Measurements from ENCODE around the gene AAK1.

Gene AAK1

DNA sequence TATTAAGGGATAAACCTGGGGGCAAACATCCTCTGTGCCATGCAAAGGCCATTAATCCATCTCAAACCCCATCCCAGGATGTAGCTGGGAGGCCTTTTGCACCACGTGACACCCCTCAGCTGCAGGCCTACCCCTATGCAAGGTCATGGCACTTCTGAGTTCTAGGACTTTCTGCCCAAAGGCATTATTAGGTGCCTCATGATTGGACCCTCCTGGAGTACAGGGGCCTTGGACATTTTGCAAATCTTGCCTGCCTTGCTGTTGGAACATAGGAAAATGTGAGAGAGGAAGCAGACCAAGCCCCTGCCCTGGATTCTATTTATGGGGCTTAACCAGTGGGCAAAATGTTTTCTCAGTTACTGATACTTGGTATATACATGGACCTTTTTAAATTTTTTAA lies 162.1 kb downstream of the AAK1 start:
- no peak for DNase-seq (ENCODE audit: low read depth)
- TF ChIP-seq, protein P1, sequence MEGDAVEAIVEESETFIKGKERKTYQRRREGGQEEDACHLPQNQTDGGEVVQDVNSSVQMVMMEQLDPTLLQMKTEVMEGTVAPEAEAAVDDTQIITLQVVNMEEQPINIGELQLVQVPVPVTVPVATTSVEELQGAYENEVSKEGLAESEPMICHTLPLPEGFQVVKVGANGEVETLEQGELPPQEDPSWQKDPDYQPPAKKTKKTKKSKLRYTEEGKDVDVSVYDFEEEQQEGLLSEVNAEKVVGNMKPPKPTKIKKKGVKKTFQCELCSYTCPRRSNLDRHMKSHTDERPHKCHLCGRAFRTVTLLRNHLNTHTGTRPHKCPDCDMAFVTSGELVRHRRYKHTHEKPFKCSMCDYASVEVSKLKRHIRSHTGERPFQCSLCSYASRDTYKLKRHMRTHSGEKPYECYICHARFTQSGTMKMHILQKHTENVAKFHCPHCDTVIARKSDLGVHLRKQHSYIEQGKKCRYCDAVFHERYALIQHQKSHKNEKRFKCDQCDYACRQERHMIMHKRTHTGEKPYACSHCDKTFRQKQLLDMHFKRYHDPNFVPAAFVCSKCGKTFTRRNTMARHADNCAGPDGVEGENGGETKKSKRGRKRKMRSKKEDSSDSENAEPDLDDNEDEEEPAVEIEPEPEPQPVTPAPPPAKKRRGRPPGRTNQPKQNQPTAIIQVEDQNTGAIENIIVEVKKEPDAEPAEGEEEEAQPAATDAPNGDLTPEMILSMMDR (conservative IDR thresholded peaks at IDR 0.05; ENCODE audit: low read length), result no peak
- no peak overlapping the region for H3K4me3 ChIP-seq (ENCODE audit: low read length)

DNA sequence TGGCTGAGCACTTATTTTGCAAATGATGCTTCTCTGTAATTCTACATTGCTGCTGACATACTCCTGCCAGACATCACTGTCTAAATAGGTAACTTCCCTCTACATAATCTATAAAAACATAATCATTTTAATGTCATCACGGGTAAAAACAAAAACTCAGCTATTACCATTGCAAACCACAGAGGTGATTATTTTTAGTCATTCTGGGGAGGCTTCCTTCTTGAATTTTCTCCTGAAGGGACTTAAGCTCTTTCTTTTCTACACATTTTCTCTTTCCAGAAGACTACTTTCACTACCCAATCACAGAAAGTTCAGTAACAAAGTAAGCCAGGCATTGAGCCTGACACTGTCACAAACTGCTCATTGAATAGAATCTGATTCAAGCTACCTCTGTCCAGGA lies 165.9 kb downstream of the AAK1 start:
- H3K4me3 ChIP-seq (ENCODE audit: low read length), result no peak overlapping the region
- no peak for DNase-seq (ENCODE audit: low read depth)
- TF ChIP-seq, protein P1 (conservative IDR thresholded peaks at IDR 0.05; ENCODE audit: low read length), result no peak

DNA sequence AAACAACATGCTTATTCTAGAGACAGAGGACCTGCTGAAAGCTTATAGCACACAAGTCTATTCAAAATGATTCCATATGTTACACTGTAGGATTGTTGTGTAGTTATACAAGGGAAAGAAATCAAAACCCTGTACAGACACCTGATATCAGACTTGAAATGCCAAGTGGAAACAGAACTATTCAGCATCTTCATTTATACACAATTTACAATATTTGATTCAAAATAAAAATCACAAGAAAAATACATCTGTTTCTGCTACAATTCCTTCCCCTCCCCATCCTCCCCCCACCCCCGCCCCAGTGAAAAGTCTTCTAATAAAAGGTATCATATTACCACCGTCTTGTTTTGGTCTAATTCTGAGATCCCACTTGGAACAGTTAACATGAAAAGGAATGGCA lies 168.9 kb downstream of the AAK1 start:
- no peak overlapping the region for H3K4me3 ChIP-seq (ENCODE audit: low read length)
- TF ChIP-seq, protein P1 (conservative IDR thresholded peaks at IDR 0.05; ENCODE audit: low read length), result no peak
- no peak for DNase-seq (ENCODE audit: low read depth)

DNA sequence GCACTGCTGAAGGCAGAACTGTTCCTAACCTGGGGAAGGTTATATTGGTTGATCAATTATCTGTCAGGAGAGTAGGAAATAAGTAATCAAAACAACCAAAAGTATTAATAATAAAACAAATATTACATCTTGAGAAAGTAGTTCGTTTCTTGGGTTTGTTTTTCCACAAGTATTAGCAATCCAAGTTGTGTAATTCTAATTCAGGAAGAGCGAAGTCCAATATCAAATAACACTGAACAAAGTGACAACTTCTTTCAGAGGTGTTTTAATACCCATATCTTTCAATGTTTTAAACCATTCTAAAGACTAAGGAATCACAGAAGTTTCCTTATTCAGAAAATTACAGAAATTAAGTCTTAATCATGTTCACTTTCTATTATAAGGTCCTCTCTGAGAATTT lies 171.7 kb downstream of the AAK1 start:
- TF ChIP-seq, protein P1 (conservative IDR thresholded peaks at IDR 0.05; ENCODE audit: low read length), result no peak
- H3K4me3 ChIP-seq (ENCODE audit: low read length), result no peak overlapping the region
- DNase-seq (ENCODE audit: low read depth), result no peak

DNA sequence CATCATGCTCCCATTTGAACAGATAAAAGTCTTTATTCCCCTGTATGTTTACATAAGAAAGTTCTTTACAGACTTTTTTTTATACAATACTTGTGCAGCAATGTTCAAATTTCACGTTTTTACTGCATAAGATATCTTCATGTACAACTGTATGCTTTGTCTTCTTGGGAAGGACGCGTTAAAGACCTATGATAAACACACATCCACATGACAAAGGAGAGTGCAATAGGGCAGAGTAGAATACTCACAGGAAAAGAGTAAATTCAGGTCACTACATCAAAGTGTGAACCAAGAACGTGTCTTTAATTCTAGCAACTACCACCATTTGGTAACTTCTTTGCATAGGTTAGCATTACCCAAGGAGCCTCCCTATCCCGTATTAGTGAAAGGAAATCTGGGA lies 172.6 kb downstream of the AAK1 start:
- TF ChIP-seq, protein P1 (conservative IDR thresholded peaks at IDR 0.05; ENCODE audit: low read length), result no peak
- DNase-seq (ENCODE audit: low read depth), result no peak
- H3K4me3 ChIP-seq (ENCODE audit: low read length), result no peak overlapping the region

DNA sequence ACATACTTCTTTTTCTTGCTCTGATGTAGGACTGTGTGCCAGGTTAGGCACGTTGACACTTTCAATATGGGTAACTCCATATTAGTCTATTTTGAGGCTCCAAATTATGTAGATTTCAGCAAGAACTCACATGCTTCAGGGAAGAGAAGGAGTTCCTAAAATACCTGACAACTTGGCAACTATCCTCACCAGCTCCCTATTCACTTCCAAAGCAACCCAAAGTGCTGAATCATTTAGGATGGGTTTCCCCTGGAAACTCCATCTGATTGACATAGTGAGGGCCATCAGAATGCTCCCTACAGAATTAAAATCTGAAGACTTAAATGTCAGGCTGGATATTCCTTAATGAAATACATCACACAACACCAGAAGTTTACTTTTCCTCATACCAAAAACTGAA lies 173.8 kb downstream of the AAK1 start:
- no peak for DNase-seq (ENCODE audit: low read depth)
- no peak overlapping the region for H3K4me3 ChIP-seq (ENCODE audit: low read length)
- TF ChIP-seq, protein P1 (conservative IDR thresholded peaks at IDR 0.05; ENCODE audit: low read length), result no peak

DNA sequence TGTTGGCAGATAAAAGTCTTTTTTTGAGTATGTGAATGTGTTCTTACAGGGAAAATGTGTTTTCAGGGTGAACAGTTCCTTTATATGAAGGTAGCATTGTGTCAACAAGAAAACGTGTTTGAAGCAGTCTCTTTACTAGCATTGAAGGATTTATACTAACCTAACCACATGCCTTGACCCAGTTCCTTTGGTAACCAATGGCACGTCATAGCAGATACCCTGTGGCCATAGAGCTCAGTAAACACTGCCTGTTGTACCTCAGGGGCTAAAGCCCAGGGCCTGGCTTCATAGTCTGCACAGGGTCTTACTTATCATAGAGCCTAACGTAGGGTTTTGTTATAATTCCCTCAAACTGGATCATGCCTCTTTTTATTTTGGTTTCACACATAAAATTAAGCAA lies 174.2 kb downstream of the AAK1 start:
- TF ChIP-seq, protein P1 (conservative IDR thresholded peaks at IDR 0.05; ENCODE audit: low read length), result no peak
- DNase-seq (ENCODE audit: low read depth), result no peak
- no peak overlapping the region for H3K4me3 ChIP-seq (ENCODE audit: low read length)
